ENCODE results near the gene KRTAP19-4. TPM values are rescaled to one million over a fixed set of nuclear protein-coding genes. Genes with fewer than 3 reads are reported as not detected.
"Not testable (repeated sequence)": the region's sequence is repeated elsewhere in the genome, so short reads cannot be mapped to it uniquely, and the experiment has no call there.

KRTAP19-4 gene
- polyA plus RNA-seq: not detected

- Mint-ChIP-seq H3K4me1 (no peaks in the 10 kb centered on the region), H3K36me3 (no peaks in the 10 kb centered on the region), H3K27me3 (ENCODE audit: low read depth in 3 of 3) (no peaks in the 10 kb centered on the region), H3K27ac (no peak within 1 kb of the TSS), H3K4me3 (no peak within 1 kb of the TSS), H3K9me3 (peaks cover 2 to 11% (median 8%) of the 10 kb centered on the region in 6 donors)
- no peak for DNase-seq
These were observed at the start of gene KRTAP19-4 for GRCh38 chr21:30497065-30497464. Gene KRTAP19-4, minus strand, starts transcription at chr21:30497165. Its CDS starts 55 bp downstream, at chr21:30497110.

- H3K27me3 Mint-ChIP-seq (ENCODE audit: low read depth in 3 of 3): no peaks in the 10 kb centered on the region
- H3K9me3 Mint-ChIP-seq: peaks cover 0 to 23% (median 12%) of the 10 kb centered on the region in 6 donors
- H3K27ac Mint-ChIP-seq: no peak within 1 kb of the TSS
- no peak within 1 kb of the TSS for H3K4me3 Mint-ChIP-seq
- no peaks in the 10 kb centered on the region for H3K4me1 Mint-ChIP-seq
- no peak for DNase-seq
- H3K36me3 Mint-ChIP-seq: no peaks in the 10 kb centered on the region
These were observed 44.8 kb upstream of the KRTAP19-4 start, which contains the start of gene KRTAP19-6 for GRCh38 chr21:30541764-30542163. Gene KRTAP19-6, minus strand, starts transcription at chr21:30541864. Its CDS starts 31 bp downstream, at chr21:30541833.

GRCh38 chr21:30518876-30519275 lies 21.9 kb upstream of the KRTAP19-4 start:
- DNase-seq: no peak
- Mint-ChIP-seq H3K36me3 (no peaks in the 10 kb centered on the region), H3K4me1 (no peaks in the 10 kb centered on the region), H3K9me3 (peaks cover 3 to 37% (median 13%) of the 10 kb centered on the region in 6 donors), H3K27me3 (ENCODE audit: low read depth in 3 of 3) (peaks cover 0 to 3% (median 0%) of the 10 kb centered on the region in 3 donors), H3K27ac (no peak overlapping the region), H3K4me3 (no peak overlapping the region)

- Mint-ChIP-seq H3K27me3 (ENCODE audit: low read depth in 3 of 3) (no peaks in the 10 kb centered on the region), H3K36me3 (no peaks in the 10 kb centered on the region), H3K4me3 (no peak overlapping the region), H3K27ac (no peak overlapping the region), H3K4me1 (no peaks in the 10 kb centered on the region), H3K9me3 (peaks cover 3 to 37% (median 14%) of the 10 kb centered on the region in 6 donors)
- DNase-seq: no peak
These were observed 18.7 kb upstream of the KRTAP19-4 start for GRCh38 chr21:30515681-30516080.

GRCh38 chr21:30505621-30506205 lies 8.7 kb upstream of the KRTAP19-4 start:
- peaks cover 11 to 29% (median 20%) of the 10 kb centered on the region in 6 donors for H3K9me3 Mint-ChIP-seq
- not testable (repeated sequence) for H3K4me1 Mint-ChIP-seq; H3K4me3 Mint-ChIP-seq; DNase-seq; H3K27me3 Mint-ChIP-seq (ENCODE audit: low read depth in 3 of 3); H3K27ac Mint-ChIP-seq; H3K36me3 Mint-ChIP-seq

GRCh38 chr21:30502041-30502440 lies 5.1 kb upstream of the KRTAP19-4 start, which contains the start of gene KRTAP19-5:
Gene KRTAP19-5, minus strand, starts transcription at chr21:30502141. Its CDS starts 51 bp downstream, at chr21:30502090.
- no peak for DNase-seq
- no peak within 1 kb of the TSS for H3K4me3 Mint-ChIP-seq
- H3K4me1 Mint-ChIP-seq: no peaks in the 10 kb centered on the region
- no peak within 1 kb of the TSS for H3K27ac Mint-ChIP-seq
- H3K9me3 Mint-ChIP-seq: peaks cover 8 to 28% (median 19%) of the 10 kb centered on the region in 6 donors
- H3K36me3 Mint-ChIP-seq: no peaks in the 10 kb centered on the region
- no peaks in the 10 kb centered on the region for H3K27me3 Mint-ChIP-seq (ENCODE audit: low read depth in 3 of 3)

GRCh38 chr21:30491963-30492428 lies 5.0 kb downstream of the KRTAP19-4 start, which contains the start of gene KRTAP19-3:
Gene KRTAP19-3, minus strand, starts transcription at chr21:30492013. Its CDS starts 56 bp downstream, at chr21:30491957.
- peaks cover 0 to 2% (median 1%) of the 10 kb centered on the region in 3 donors for H3K27me3 Mint-ChIP-seq (ENCODE audit: low read depth in 3 of 3)
- no peak for DNase-seq
- no peak within 1 kb of the TSS for H3K27ac Mint-ChIP-seq
- no peaks in the 10 kb centered on the region for H3K4me1 Mint-ChIP-seq
- peaks cover 2 to 20% (median 12%) of the 10 kb centered on the region in 6 donors for H3K9me3 Mint-ChIP-seq
- no peak within 1 kb of the TSS for H3K4me3 Mint-ChIP-seq
- H3K36me3 Mint-ChIP-seq: no peaks in the 10 kb centered on the region

- Mint-ChIP-seq H3K27ac (no peak within 1 kb of the TSS), H3K36me3 (peaks cover 0 to 4% (median 0%) of the 10 kb centered on the region in 3 donors), H3K4me1 (no peaks in the 10 kb centered on the region), H3K4me3 (no peak within 1 kb of the TSS), H3K9me3 (peaks cover 0 to 36% (median 18%) of the 10 kb centered on the region in 6 donors), H3K27me3 (ENCODE audit: low read depth in 3 of 3) (peaks cover 0 to 2% (median 1%) of the 10 kb centered on the region in 3 donors)
- DNase-seq: no peak
These were observed 9.6 kb downstream of the KRTAP19-4 start, which contains the start of gene KRTAP19-2 for GRCh38 chr21:30487336-30487735. Gene KRTAP19-2, minus strand, starts transcription at chr21:30487436. Its CDS starts 88 bp downstream, at chr21:30487348.

- Mint-ChIP-seq H3K9me3 (peaks cover 2 to 29% (median 18%) of the 10 kb centered on the region in 6 donors), H3K27ac (no peak overlapping the region), H3K36me3 (peaks cover 0 to 4% (median 0%) of the 10 kb centered on the region in 3 donors), H3K27me3 (ENCODE audit: low read depth in 3 of 3) (peaks cover 0 to 2% (median 1%) of the 10 kb centered on the region in 3 donors), H3K4me1 (no peaks in the 10 kb centered on the region), H3K4me3 (no peak overlapping the region)
- DNase-seq: no peak
These were observed 10.8 kb downstream of the KRTAP19-4 start for GRCh38 chr21:30486180-30486579.

GRCh38 chr21:30482130-30482529 lies 14.8 kb downstream of the KRTAP19-4 start:
- H3K4me1 Mint-ChIP-seq: no peaks in the 10 kb centered on the region
- H3K27ac Mint-ChIP-seq: no peak overlapping the region
- H3K27me3 Mint-ChIP-seq (ENCODE audit: low read depth in 3 of 3): no peaks in the 10 kb centered on the region
- peaks cover 5 to 28% (median 15%) of the 10 kb centered on the region in 6 donors for H3K9me3 Mint-ChIP-seq
- H3K36me3 Mint-ChIP-seq: peaks cover 0 to 4% (median 0%) of the 10 kb centered on the region in 3 donors
- no peak overlapping the region for H3K4me3 Mint-ChIP-seq
- DNase-seq: no peak

- no peaks in the 10 kb centered on the region for H3K4me1 Mint-ChIP-seq
- H3K9me3 Mint-ChIP-seq: peaks cover 0 to 14% (median 6%) of the 10 kb centered on the region in 6 donors
- no peak within 1 kb of the TSS for H3K4me3 Mint-ChIP-seq
- H3K27ac Mint-ChIP-seq: no peak within 1 kb of the TSS
- H3K36me3 Mint-ChIP-seq: no peaks in the 10 kb centered on the region
- no peaks in the 10 kb centered on the region for H3K27me3 Mint-ChIP-seq (ENCODE audit: low read depth in 3 of 3)
- no peak for DNase-seq
These were observed 16.8 kb downstream of the KRTAP19-4 start, which contains the start of gene KRTAP19-1 for GRCh38 chr21:30480145-30480544. Gene KRTAP19-1, minus strand, starts transcription at chr21:30480367. Its CDS starts 50 bp downstream, at chr21:30480317.

- Mint-ChIP-seq H3K4me1 (no peaks in the 10 kb centered on the region), H3K27ac (no peak overlapping the region), H3K36me3 (no peaks in the 10 kb centered on the region), H3K4me3 (no peak overlapping the region), H3K27me3 (ENCODE audit: low read depth in 3 of 3) (no peaks in the 10 kb centered on the region), H3K9me3 (peaks cover 0 to 17% (median 8%) of the 10 kb centered on the region in 6 donors)
- no peak for DNase-seq
These were observed 17.7 kb downstream of the KRTAP19-4 start for GRCh38 chr21:30479259-30479658.

GRCh38 chr21:30478004-30478403 lies 19.0 kb downstream of the KRTAP19-4 start:
- no peak overlapping the region for H3K27ac Mint-ChIP-seq
- no peaks in the 10 kb centered on the region for H3K4me1 Mint-ChIP-seq
- H3K9me3 Mint-ChIP-seq: peaks cover 3 to 24% (median 11%) of the 10 kb centered on the region in 6 donors
- no peak for DNase-seq
- no peaks in the 10 kb centered on the region for H3K27me3 Mint-ChIP-seq (ENCODE audit: low read depth in 3 of 3)
- H3K4me3 Mint-ChIP-seq: no peak overlapping the region
- H3K36me3 Mint-ChIP-seq: no peaks in the 10 kb centered on the region

Measured in immature natural killer cell (primary cell).